Posterior vena cava (tissue), 2 donors: Measurements from ENCODE around the gene NFATC2. TPM values are rescaled to one million over a fixed set of nuclear protein-coding genes. Genes with fewer than 3 reads are reported as not detected.
"Not testable (repeated sequence)": the region's sequence is repeated elsewhere in the genome, so short reads cannot be mapped to it uniquely, and the experiment has no call there.

Source experiments
- DNase-seq: peaks from one replicate; pipeline ENCODE4 v3.0.0-alpha.2; 2020; ENCODE audit warnings: low spot score
- intact Hi-C, 2 donors: fragments of 100-400 bp; cut with DNase I; formaldehyde crosslinking; loops; one replicate each; pipeline versions ENCODE4 v1.14.1 to v1.14.2; 2022 to 2023
- total RNA-seq, 2 donors: library from RNA; stranded (reverse); fragmentation: NEBNext Ultra II Directional; extraction: Animal tissue kit (Norgen Biotek cat#: 25700); gene quantifications; one replicate each; pipeline ENCODE4 v1.2.1, GENCODE V29; 2021
- donor health status: DM: yes; HTN: yes; CAD: no.
- donor health status: DM: yes; HTN: yes; CAD: no.

The NFATC2 gene
- total RNA-seq, 2 donors from 2014 or later = 4.4 to 11.8 TPM

GRCh38 chr20:51549474-51549873, 7.0 kb upstream of the NFATC2 start:
- intact Hi-C loops = loop anchor here in 1 of 2 donors (1.0 kb wide), 1 partner anchor 18 kb away; no protein-coding TSS in a partner anchor

GRCh38 chr20:51547951-51548350, 5.4 kb upstream of the NFATC2 start:
- intact Hi-C loops = no loop called here
- DNase-seq = no peak

More at GRCh38 chr20:51549474-51549873, 7.0 kb upstream of the NFATC2 start:
- DNase-seq = no peak

- intact Hi-C loops = no loop called here
- DNase-seq = no peak
These were observed 3.0 kb upstream of the NFATC2 start for GRCh38 chr20:51545515-51545914.

- DNase-seq = no peak
- intact Hi-C loops = no loop called here
These were observed 886 bp upstream of the NFATC2 start for GRCh38 chr20:51543422-51543788.

DNA sequence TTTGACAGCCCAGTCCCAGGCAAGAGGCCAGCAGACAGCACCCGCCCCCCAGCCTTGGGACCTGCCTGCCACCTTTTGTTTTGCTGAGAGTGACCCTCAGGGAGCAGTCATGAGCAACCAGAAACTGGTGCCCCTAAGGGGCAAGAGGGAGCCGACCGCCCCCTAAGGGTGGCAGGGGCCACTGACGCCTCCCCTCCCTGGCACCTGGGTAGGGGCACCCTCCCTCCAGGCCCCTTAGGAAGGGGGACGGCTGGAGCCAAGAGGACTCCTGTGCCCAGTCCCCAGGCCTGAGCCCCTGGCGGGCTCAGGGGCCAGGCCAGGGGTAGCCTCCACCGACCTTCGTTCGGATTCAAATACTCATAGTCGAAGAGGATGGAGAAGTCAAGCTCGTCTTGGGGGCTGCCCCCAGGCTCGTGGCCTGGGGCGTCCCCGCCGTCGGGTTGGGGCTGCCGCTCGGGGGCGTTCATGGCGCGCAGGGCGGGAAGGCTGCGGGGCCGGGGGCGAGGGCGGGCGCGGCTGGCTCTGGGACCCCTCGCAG, 417 bp downstream of the NFATC2 start:
- intact Hi-C loops = no loop called here
- DNase-seq = no peak

GRCh38 chr20:51541189-51542032, 1.1 kb downstream of the NFATC2 start:
- DNase-seq = peak; percentile 93
- intact Hi-C loops = no loop called here

- DNase-seq = no peak
- intact Hi-C loops = no loop called here
These were observed 1.9 kb downstream of the NFATC2 start for GRCh38 chr20:51540580-51540979.

DNA sequence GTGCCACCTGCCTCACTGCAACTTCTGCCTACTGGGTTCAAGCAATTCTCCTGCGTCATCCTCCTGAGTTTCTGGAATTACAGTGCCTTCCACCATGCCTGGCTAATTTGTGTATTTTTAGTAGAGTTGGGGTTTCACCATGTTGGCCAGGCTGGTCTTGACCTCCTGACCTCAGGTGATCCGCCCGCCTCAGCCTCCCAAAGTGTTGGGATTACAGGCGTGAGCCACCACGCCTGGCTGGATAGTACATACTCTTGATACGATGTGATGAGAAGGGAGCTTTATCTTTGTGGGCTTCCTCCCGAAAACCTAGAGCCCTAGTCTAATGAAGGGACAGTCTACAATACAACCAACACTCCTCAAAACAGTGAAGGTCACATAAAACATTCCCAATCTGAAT, 2.4 kb downstream of the NFATC2 start:
- DNase-seq, intact Hi-C loops: not testable (repeated sequence)

GRCh38 chr20:51536116-51537069, 6.1 kb downstream of the NFATC2 start:
- no peak for DNase-seq
- intact Hi-C loops = no loop called here

- no peak for DNase-seq
- intact Hi-C loops = no loop called here
These were observed 6.8 kb downstream of the NFATC2 start for GRCh38 chr20:51535674-51536073.

DNA sequence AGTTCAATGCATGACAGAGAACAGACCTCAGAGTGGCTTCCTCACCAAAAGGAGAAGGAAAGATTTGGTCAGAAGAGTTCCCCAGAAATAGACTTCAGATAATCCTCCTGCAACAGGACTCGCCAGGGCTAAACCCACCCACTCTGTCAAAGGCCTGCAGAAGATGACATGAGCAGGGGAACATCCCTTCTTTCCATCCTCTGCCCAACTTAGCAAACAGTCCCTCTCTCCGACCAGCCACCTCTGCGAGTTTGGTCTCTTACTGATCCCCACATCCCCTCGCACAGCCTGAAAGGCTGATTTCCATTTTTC, 7.5 kb downstream of the NFATC2 start:
- no peak for DNase-seq
- intact Hi-C loops = no loop called here

- intact Hi-C loops = no loop called here
These were observed 9.0 kb downstream of the NFATC2 start for GRCh38 chr20:51533291-51534172.

DNA sequence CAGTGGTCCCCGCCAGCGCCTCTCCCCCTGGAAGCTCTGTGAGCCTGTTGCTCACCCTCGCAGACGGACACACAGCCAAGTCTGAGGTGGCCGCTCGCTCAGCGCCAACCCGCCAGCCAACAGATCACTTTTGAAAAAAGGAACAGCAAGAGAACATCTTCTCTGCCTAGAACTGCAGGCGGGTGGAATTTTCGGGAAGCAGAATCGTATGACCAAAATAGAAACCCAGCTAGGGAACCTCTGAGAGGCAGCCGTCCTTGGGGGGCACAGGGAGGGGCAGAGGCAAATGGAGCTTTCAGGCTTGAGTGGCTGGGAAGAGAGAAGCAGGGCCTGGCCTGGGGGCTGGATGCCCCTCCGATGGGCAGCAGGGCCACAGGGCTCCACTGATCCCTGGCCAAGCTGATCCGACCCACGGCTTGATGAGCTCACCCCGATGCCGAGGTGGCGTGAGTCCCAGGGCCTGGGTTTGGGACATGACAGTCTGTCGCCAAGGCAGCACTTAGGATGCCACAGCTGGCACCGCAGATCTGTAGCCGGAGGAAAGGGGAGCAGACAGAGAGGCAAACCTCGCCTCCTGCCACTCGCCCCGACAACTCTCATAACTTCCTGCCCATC, 9.8 kb downstream of the NFATC2 start:
- intact Hi-C loops = no loop called here
- peak; percentile 95 for DNase-seq

More at GRCh38 chr20:51533291-51534172, 9.0 kb downstream of the NFATC2 start:
- DNase-seq = no peak

DNA sequence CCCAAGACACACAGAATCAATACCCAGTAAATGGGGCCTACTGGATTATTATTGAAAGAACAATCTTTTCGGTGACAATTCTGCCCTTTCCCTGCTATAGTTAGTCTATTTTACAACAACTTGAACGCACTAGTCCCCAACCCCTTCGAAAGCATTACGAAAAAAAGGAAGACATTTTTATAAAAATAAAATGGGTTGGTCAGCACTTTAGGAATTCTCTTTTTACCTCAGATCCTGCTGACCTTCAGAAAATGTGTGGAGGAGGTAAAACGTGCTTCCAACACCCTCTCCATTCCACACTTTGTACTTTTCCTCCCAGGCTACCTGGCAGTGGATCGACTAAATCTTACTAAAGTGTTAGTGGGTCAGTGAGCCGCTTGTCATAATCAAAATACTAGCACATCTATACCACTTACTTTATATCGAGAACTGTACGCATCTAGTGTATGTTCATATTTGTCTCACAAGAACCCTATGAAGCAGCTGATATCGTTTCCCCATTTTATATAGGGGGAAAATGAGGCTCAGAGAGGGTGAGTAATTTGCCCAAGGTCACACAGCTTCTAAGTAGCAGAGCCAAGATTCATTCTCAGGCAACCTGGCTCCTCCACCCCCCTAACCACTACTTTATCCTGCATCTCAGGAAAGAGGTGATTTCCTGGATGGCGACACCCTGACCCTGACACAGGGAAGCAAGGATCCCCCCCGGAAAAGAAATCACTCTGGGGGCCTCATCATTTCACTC, 10.6 kb downstream of the NFATC2 start:
- intact Hi-C loops = loop anchor here in 1 of 2 donors (1.0 kb wide), 1 partner anchor 17 kb away; no protein-coding TSS in a partner anchor
- DNase-seq = no peak

- DNase-seq = no peak
- intact Hi-C loops = loop anchor here in 1 of 2 donors (1.0 kb wide), 1 partner anchor 18 kb away; no protein-coding TSS in a partner anchor
These were observed 11.3 kb downstream of the NFATC2 start for GRCh38 chr20:51531141-51531710.

- no peak for DNase-seq
- intact Hi-C loops = loop anchor here in 1 of 2 donors (10.0 kb wide), 1 partner anchor 1425 kb away; no protein-coding TSS in a partner anchor
These were observed 12.8 kb downstream of the NFATC2 start for GRCh38 chr20:51529758-51530157.

- intact Hi-C loops = loop anchor here in 1 of 2 donors (10.0 kb wide), 1 partner anchor 1426 kb away; no protein-coding TSS in a partner anchor
These were observed 13.3 kb downstream of the NFATC2 start for GRCh38 chr20:51529081-51529681.

More at GRCh38 chr20:51529081-51529681, 13.3 kb downstream of the NFATC2 start:
- DNase-seq = no peak
